Measurements from ENCODE around the gene GNLY.
"Not testable (repeated sequence)": the region's sequence is repeated elsewhere in the genome, so short reads cannot be mapped to it uniquely, and the experiment has no call there.

Gene GNLY

DNA sequence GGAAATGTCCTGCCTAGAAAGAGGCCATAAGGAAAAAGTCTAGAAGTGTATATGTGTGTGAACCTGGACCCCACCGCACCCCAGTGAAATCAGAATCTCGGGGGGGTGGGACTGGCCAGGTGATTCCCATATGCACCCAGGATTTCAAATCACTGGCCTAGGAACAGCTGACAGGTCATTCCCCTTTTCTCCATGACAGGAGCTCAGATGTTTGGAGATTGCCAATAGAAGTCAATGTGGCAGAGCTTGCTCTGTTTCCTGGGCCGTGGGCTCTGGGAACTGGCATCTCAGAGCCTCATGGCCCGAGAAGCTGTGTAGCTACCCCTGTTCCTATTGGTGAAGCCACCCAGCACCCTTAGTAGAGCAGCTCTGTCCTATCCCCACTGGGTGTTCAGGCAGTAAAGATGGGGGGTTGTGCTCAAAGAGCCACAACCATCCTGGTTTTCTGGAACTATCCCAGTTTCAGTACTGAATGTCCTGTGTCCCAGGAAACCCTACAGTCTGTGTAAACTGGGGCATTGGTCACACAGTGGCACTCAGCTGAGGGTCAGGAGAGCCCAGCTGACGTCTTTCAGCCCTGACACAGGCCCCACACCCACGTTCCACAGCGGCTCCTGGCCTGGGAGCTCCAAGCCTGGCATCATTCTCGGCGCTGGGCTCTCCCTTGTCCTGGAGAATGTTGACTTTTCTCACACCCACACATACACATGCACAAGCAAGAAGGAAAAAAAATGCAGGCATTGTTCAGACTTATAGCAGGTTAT lies 18.9 kb downstream of the GNLY start:
- peak; percentile 61 for DNase-seq (ENCODE audit: low read depth)
- no peak overlapping the region for H3K4me3 ChIP-seq (ENCODE audit: low read length)
- no peaks in the 10 kb centered on the region for H3K27me3 ChIP-seq (replicated peaks; ENCODE audit: control insufficient read depth, insufficient read depth, low read length)
- H3K4me1 ChIP-seq (ENCODE audit: control insufficient read depth, insufficient read depth, low read length) = peaks cover 38% of the 10 kb centered on the region
- no peaks in the 10 kb centered on the region for H3K36me3 ChIP-seq (ENCODE audit: control insufficient read depth, insufficient read depth, low read length, severe bottlenecking)
- no peaks in the 10 kb centered on the region for H3K9me3 ChIP-seq (ENCODE audit: control insufficient read depth, low read length)
- H3K9ac ChIP-seq (ENCODE audit: low read length) = no peak overlapping the region

DNA sequence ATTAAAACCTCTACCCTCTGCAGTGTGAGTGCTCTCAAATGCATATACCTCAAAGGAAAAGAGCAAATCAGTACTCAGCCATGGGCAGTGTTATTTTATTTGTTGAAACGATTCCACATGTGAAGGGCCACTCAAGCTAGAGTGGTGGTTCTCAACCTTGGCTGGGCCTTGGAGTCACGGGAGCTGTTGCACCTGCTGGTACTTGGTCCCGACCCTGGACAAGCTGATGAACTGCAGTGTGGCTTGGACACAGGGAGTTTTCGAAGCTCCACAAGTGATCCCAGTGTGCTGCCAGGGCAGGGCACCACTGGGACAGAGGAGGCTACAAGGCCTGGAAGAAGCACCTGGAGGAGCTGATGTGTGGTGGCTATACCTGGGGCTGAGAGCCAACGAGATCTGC lies 19.7 kb downstream of the GNLY start:
- no peaks in the 10 kb centered on the region for H3K9me3 ChIP-seq (ENCODE audit: control insufficient read depth, low read length)
- no peaks in the 10 kb centered on the region for H3K36me3 ChIP-seq (ENCODE audit: control insufficient read depth, insufficient read depth, low read length, severe bottlenecking)
- H3K4me3 ChIP-seq (ENCODE audit: low read length) = no peak overlapping the region
- no peak for DNase-seq (ENCODE audit: low read depth)
- no peak overlapping the region for H3K9ac ChIP-seq (ENCODE audit: low read length)
- H3K4me1 ChIP-seq (ENCODE audit: control insufficient read depth, insufficient read depth, low read length) = peaks cover 33% of the 10 kb centered on the region
- H3K27me3 ChIP-seq (replicated peaks; ENCODE audit: control insufficient read depth, insufficient read depth, low read length) = no peaks in the 10 kb centered on the region

DNA sequence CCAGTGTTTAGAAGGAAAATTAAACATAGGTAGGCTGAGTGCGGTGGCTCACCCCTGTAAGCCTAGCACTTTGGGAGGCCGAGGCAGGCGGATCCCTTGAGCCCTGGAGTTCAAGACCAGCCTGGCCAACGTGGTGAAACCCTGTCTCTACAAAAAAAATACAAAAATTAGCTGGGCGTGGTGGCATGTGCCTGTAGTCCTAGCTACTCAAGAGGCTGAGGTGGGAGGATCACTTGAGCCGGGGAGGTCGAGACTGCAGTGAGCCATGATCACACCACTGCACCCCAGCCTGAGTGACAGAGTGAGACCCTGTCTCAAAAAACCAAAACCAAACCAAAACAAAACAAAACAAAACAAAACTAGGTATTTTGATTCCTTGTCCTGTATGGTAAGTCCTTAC lies 20.3 kb downstream of the GNLY start:
- H3K9ac ChIP-seq (ENCODE audit: low read length); DNase-seq (ENCODE audit: low read depth); H3K36me3 ChIP-seq (ENCODE audit: control insufficient read depth, insufficient read depth, low read length, severe bottlenecking); H3K9me3 ChIP-seq (ENCODE audit: control insufficient read depth, low read length); H3K4me3 ChIP-seq (ENCODE audit: low read length); H3K27me3 ChIP-seq (replicated peaks; ENCODE audit: control insufficient read depth, insufficient read depth, low read length): not testable (repeated sequence)
- H3K4me1 ChIP-seq (ENCODE audit: control insufficient read depth, insufficient read depth, low read length) = peaks cover 28% of the 10 kb centered on the region

DNA sequence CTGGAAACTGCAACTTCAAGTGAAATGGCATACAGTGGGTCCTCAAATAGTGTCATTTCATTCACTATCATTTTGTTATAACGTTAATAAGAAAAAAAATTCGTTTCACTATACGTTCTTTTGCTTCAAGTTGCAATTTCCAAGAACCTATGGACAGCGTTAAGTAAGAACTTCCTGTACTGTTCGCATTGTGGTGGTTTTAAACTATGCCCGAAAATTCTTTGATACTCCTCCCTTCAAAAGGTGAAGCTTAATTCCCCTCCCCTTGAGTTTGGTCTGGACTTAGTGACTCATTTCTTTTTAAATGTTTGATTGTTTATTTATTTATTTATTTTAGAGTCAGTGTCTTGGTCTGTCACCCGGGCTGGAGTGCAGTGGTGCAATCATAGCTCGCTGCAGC lies 20.7 kb downstream of the GNLY start:
- no peaks in the 10 kb centered on the region for H3K36me3 ChIP-seq (ENCODE audit: control insufficient read depth, insufficient read depth, low read length, severe bottlenecking)
- H3K4me1 ChIP-seq (ENCODE audit: control insufficient read depth, insufficient read depth, low read length) = peaks cover 23% of the 10 kb centered on the region
- H3K9me3 ChIP-seq (ENCODE audit: control insufficient read depth, low read length) = no peaks in the 10 kb centered on the region
- no peak for DNase-seq (ENCODE audit: low read depth)
- no peaks in the 10 kb centered on the region for H3K27me3 ChIP-seq (replicated peaks; ENCODE audit: control insufficient read depth, insufficient read depth, low read length)
- H3K9ac ChIP-seq (ENCODE audit: low read length) = no peak overlapping the region
- H3K4me3 ChIP-seq (ENCODE audit: low read length) = no peak overlapping the region

DNA sequence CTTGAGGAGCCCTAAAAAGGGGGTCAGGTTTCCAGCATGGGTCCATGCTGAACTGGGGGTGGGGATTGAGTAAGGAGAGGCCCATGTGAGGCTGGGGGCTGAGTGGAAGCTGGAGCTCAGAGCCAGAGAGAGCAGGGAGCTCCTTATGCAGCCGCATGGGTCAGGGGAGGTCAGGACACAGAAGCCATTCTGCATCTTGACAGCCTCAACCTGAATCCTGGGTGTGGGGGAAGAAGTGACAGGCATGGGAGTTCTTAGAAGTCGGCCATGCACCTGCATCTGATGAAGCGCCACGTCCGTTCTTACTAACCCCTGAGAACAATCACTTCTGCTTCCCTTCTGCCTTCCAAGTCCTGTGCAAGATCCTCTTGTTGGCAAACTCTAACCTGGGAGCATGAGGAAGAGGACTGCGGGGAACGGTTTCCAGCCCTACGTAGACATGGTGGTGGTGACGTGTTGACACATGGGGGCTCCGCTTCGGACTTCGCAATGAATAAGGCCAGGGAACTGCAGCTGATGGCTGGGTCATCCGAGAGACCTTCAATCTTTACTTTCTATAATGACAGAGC lies 22.3 kb downstream of the GNLY start:
- Histone ChIP-seq H3K36me3 (ENCODE audit: control insufficient read depth, insufficient read depth, low read length, severe bottlenecking) (no peaks in the 10 kb centered on the region), H3K4me1 (ENCODE audit: control insufficient read depth, insufficient read depth, low read length) (peaks cover 23% of the 10 kb centered on the region), H3K9me3 (ENCODE audit: control insufficient read depth, low read length) (no peaks in the 10 kb centered on the region), H3K4me3 (ENCODE audit: low read length) (no peak overlapping the region), H3K9ac (ENCODE audit: low read length) (no peak overlapping the region), H3K27me3 (replicated peaks; ENCODE audit: control insufficient read depth, insufficient read depth, low read length) (no peaks in the 10 kb centered on the region)
- no peak for DNase-seq (ENCODE audit: low read depth)

DNA sequence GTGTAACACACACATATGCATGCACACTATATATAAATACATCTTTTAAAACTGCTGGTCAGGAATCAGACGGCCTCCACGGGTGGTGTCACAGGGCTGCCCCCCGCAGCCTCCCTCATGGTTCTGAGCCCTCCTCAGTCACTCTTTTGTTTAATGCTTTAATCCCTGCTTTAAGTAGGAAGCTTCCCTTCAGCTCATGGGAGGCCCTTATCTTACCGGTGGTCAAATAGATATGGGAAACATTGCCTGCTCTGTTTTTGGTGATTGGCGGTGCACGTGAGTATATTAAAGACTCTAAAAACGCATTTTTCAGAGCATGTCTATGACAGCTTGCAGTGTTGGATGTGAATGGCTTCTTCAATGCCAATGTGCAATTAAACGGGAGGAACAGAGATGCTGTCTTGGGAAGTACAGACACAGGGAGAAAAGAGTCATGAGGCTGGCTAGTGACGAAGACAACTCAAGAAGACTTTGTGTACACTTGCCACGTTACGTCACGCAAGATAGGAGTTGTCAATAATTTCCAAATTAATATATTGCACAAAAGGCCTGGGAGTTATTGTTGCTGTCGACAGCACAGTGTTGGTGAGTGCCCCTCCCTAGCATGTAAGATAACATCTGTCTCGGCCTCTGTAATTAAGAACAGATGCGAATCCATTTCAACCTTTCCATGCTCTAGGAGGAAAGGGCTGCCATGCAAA lies 23.3 kb downstream of the GNLY start:
- H3K4me1 ChIP-seq (ENCODE audit: control insufficient read depth, insufficient read depth, low read length) = peaks cover 23% of the 10 kb centered on the region
- no peaks in the 10 kb centered on the region for H3K36me3 ChIP-seq (ENCODE audit: control insufficient read depth, insufficient read depth, low read length, severe bottlenecking)
- H3K9me3 ChIP-seq (ENCODE audit: control insufficient read depth, low read length) = no peaks in the 10 kb centered on the region
- no peaks in the 10 kb centered on the region for H3K27me3 ChIP-seq (replicated peaks; ENCODE audit: control insufficient read depth, insufficient read depth, low read length)
- H3K9ac ChIP-seq (ENCODE audit: low read length) = no peak overlapping the region
- DNase-seq (ENCODE audit: low read depth) = peak; percentile 95
- no peak overlapping the region for H3K4me3 ChIP-seq (ENCODE audit: low read length)

DNA sequence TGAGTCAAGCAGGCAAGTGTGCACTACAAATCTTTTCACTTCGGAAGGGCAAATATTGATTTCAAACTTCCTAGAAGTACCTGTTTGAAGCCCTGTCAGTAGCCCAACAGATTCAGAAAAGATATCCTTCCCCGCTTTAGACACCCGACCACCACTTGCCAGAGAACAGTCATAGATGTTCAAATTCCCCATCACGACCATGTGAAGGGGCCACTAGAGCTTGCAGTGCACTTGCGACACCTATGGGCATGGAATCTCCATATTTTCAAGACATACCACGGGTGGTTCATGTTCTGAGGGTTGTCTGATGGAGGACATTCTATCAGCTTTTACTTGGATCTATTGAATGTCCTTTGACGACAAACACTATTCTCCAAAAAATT lies 23.8 kb downstream of the GNLY start:
- Histone ChIP-seq H3K9me3 (ENCODE audit: control insufficient read depth, low read length) (no peaks in the 10 kb centered on the region), H3K9ac (ENCODE audit: low read length) (no peak overlapping the region), H3K36me3 (ENCODE audit: control insufficient read depth, insufficient read depth, low read length, severe bottlenecking) (no peaks in the 10 kb centered on the region), H3K27me3 (replicated peaks; ENCODE audit: control insufficient read depth, insufficient read depth, low read length) (no peaks in the 10 kb centered on the region), H3K4me1 (ENCODE audit: control insufficient read depth, insufficient read depth, low read length) (peaks cover 19% of the 10 kb centered on the region), H3K4me3 (ENCODE audit: low read length) (no peak overlapping the region)
- DNase-seq (ENCODE audit: low read depth) = no peak

DNA sequence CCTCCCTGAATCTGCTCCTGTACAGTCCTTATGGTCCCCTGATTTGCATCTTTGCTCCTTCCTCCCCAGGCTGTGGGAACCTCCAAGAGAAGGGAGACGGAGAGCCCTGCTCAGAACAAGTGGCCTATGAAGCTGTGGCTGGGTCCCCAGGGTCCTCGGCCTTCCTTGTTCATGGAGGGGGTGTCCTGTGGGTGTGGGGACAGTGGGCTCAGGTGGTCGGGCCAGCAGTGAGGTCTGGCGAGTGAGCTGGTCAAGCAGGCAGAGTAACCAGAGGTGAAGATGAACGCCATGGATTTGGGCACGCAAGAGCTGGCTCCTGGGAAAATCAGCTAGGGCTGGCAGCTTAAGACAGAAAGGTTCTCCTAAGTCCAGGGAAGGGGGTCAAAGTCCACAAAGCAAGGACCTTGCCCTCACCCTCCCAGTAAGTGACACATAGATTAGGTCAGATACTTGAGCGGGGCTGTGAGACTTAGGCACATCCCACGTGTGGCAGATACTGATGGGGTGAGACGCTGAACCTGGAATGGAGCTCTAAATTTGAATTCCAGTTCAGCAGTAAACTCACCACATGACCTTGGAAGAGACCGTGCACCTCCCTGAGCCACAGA lies 24.8 kb downstream of the GNLY start:
- no peaks in the 10 kb centered on the region for H3K9me3 ChIP-seq (ENCODE audit: control insufficient read depth, low read length)
- no peak for DNase-seq (ENCODE audit: low read depth)
- H3K4me1 ChIP-seq (ENCODE audit: control insufficient read depth, insufficient read depth, low read length) = peaks cover 19% of the 10 kb centered on the region
- no peaks in the 10 kb centered on the region for H3K27me3 ChIP-seq (replicated peaks; ENCODE audit: control insufficient read depth, insufficient read depth, low read length)
- H3K36me3 ChIP-seq (ENCODE audit: control insufficient read depth, insufficient read depth, low read length, severe bottlenecking) = no peaks in the 10 kb centered on the region
- no peak overlapping the region for H3K4me3 ChIP-seq (ENCODE audit: low read length)
- H3K9ac ChIP-seq (ENCODE audit: low read length) = no peak overlapping the region

DNA sequence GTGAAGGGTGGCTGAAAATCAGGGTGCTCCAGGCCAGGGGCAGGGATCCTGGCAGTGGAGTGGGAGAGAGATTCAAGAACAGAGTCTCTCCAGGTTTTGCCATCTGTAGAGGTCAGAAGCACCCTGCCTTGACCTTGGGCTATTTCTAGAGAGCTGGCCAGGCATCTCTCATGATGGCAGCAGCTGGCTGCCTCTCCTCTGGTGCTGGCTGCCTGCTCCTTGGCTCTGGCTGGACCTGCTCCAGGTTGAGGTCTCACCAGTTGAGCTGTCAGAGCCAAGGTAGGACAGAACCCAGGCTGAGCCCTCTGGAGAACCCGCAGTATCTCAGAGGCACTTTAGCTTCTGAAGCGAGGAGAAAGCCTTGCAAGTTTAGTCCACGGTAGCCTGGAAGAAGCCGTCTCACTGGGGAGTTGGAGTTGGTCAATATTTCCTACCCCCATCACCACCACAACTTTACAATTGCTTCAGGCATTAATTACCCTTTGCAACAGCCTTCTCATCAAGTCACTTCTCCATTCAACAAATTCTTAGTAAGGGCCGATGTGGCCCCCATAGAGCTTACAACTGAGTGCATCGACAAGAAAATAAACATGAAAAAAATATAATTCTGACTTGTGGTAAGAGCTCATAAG lies 25.6 kb downstream of the GNLY start:
- DNase-seq (ENCODE audit: low read depth) = no peak
- no peaks in the 10 kb centered on the region for H3K27me3 ChIP-seq (replicated peaks; ENCODE audit: control insufficient read depth, insufficient read depth, low read length)
- no peaks in the 10 kb centered on the region for H3K9me3 ChIP-seq (ENCODE audit: control insufficient read depth, low read length)
- H3K9ac ChIP-seq (ENCODE audit: low read length) = no peak overlapping the region
- H3K36me3 ChIP-seq (ENCODE audit: control insufficient read depth, insufficient read depth, low read length, severe bottlenecking) = no peaks in the 10 kb centered on the region
- H3K4me1 ChIP-seq (ENCODE audit: control insufficient read depth, insufficient read depth, low read length) = peaks cover 25% of the 10 kb centered on the region
- H3K4me3 ChIP-seq (ENCODE audit: low read length) = no peak overlapping the region

DNA sequence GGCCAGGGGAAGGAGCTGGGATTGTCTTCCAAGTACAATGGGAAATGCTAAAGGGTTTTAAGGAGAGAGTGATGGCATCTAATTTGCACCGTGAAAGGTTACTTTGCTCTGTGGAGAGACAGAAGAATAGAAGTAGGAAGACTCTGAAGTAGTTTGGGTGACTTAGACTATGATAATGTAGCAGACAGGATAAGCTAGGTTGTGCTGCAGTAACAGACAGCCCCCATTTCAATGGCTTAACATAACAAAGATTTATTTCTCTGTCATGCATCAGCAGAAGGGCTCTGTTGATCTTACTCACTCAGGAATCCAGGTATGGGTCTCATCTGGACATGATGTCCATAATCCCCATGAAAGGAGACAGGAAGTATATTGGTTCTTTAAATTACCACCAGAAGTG lies 26.4 kb downstream of the GNLY start:
- H3K27me3 ChIP-seq (replicated peaks; ENCODE audit: control insufficient read depth, insufficient read depth, low read length) = no peaks in the 10 kb centered on the region
- H3K4me1 ChIP-seq (ENCODE audit: control insufficient read depth, insufficient read depth, low read length) = peaks cover 33% of the 10 kb centered on the region
- no peak overlapping the region for H3K9ac ChIP-seq (ENCODE audit: low read length)
- no peaks in the 10 kb centered on the region for H3K36me3 ChIP-seq (ENCODE audit: control insufficient read depth, insufficient read depth, low read length, severe bottlenecking)
- H3K9me3 ChIP-seq (ENCODE audit: control insufficient read depth, low read length) = no peaks in the 10 kb centered on the region
- H3K4me3 ChIP-seq (ENCODE audit: low read length) = no peak overlapping the region
- DNase-seq (ENCODE audit: low read depth) = no peak

DNA sequence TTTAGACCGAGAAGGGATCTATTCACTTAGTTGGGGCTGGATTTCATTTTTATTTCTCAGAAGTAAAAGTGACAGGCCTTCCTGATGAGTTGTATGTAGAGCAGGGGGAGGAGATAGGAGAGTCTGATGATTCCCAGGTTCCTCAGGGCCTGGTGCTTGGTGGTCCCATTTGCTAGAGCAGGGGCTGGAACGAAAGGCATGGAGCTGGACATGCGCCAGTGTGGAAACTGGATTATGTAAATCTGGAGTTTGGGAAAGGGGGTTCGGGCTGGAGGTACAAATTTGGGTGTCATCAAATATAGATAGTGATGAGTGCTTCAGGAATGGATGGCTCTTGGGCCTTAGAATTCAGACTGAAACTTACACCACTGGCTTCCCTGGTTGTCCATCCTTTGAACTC lies 27.5 kb downstream of the GNLY start:
- Histone ChIP-seq H3K9ac (ENCODE audit: low read length) (no peak overlapping the region), H3K36me3 (ENCODE audit: control insufficient read depth, insufficient read depth, low read length, severe bottlenecking) (no peaks in the 10 kb centered on the region), H3K4me3 (ENCODE audit: low read length) (no peak overlapping the region), H3K27me3 (replicated peaks; ENCODE audit: control insufficient read depth, insufficient read depth, low read length) (no peaks in the 10 kb centered on the region), H3K4me1 (ENCODE audit: control insufficient read depth, insufficient read depth, low read length) (peaks cover 34% of the 10 kb centered on the region), H3K9me3 (ENCODE audit: control insufficient read depth, low read length) (no peaks in the 10 kb centered on the region)
- DNase-seq (ENCODE audit: low read depth) = no peak
